ENCODE results near the gene TMBIM4.
"Not testable (repeated sequence)": the region's sequence is repeated elsewhere in the genome, so short reads cannot be mapped to it uniquely, and the experiment has no call there.

Gene TMBIM4

DNA sequence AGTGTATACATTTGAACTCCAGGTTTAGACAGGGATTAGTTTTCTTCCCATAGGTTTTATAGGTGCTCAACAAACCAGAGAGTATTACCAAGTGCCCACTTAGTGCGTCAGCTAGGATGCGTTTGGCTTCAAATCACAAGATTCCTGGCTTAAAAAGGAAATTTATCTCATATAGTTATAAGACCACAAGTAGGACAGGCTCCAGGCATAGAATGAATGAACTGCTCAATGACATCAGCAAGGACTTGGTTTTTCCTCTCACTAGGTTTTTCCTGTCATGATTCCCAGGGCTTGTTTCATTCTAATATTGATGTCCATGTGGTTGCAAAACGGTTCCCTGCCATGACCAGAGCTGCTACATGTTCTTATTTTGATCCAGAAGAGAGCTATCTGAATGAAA is 13.2 kb upstream of the TMBIM4 start:
- DNase-seq: no peak

DNA sequence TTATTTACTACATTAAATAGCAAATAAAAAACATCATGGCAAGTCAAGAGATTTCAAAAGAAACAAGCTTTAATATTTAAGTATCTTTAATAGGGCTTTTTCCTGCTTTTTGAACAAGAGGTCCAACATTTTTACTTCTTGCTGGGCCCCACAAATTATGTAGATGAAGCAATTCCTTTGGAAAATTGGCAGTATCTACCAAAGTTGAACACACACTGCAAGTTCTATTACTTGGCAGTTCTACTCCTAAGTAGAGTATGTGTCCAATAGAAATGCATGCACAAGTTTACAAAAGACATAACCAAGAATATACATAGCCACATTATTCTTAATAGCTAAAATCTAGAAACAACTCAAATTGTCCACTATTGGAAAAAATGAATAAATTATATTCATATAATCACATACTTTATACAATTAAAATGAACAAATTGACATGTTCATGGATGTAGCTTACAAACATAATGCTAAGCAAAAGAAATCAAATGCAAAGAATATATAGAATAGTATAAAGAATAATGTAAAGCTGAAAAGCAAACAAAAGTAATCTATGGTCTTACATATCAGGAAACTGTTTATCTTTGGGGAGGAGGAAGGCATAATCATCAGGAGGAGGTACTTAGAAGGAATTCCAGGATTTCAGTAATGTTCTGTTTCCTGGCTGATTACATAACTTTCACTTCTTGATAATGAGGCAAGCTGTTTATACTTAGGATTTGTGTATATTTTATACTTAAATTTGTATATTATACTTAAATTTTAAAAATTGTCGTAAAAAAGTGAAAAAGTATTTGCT is 6.5 kb upstream of the TMBIM4 start:
- no peak for DNase-seq

GRCh38 chr12:66174391-66175325 is 4.9 kb upstream of the TMBIM4 start:
- DNase-seq: not testable (repeated sequence)

DNA sequence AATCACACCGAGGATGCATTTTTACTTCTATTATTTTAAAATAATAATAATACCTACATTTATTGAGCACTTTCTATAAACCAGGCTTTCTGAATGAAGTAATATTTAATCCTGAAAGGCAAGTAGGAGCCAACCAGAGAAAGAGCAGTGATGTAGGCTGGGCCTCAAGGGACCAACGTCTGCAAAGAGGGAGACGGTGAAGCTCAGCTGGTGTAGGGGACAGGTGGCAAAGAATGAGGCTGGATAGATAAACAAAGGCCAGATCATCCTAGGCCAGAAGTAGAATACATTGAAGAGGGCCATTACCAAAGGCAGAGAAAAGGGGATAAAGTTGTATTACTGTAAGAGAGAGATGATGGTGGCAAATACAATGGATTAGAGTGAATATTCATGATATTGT is 810 bp upstream of the TMBIM4 start:
- DNase-seq: no peak

GRCh38 chr12:66168410-66168809 is 1.4 kb downstream of the TMBIM4 start:
- peak; percentile 16 for DNase-seq

DNA sequence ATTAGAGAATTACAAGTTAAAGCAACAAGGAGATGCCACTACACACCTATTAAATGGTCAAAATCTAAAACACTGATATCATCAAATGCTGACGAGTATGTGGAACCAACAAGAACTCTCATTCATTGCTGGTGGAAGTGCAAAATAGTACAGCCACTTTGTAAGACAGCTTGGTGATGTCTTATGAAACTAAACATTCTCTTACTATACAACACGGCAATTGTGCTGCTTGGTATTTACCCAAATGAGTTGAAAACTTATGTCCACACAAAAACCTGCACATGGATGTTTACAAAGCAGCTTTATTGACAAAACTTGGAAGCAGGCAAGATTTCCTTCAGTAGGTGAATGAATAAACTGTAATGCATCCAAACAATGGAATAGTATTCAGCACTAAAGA is 3.2 kb downstream of the TMBIM4 start:
- DNase-seq: no peak

DNA sequence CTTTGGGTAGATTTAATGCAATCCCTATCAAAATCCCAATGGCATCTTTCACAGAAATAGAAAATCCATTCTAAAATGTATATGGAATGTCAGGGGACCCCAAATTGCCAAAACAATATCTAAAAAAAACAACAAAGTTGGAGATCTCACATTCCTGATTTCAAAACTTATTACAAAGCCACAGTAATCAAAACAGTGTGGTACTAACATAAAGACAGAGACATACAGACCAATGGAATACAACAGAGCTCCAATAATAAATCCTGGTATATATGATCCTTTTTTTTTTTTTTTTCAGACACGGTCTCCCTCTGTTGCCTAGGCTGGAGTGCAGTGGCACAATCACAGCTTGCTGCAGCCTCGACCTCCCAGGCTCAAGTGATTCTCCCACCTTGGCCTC is 4.7 kb downstream of the TMBIM4 start:
- DNase-seq: no peak

DNA sequence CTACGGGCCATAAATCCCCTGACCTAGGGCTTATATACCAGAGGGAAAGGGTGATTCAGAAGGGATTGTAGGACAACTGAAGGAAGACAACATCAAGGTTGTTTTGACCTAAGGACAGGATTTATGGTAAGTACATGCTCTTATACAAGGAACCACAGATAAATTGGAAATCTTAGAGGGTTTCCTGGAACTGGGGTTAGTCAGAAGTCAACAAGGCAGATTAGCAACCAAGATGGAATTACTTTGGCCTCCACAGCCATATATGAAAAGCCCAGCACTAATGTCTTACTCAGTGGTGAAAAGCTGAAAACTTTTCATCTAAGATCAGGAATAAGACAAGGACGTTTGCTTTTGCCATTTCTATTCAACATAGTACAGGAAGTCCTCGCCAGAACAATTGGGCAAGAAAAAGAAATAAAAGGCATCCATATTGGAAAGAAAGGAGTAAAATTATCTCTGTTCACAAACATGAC is 5.4 kb downstream of the TMBIM4 start:
- DNase-seq: peak; percentile 60

DNA sequence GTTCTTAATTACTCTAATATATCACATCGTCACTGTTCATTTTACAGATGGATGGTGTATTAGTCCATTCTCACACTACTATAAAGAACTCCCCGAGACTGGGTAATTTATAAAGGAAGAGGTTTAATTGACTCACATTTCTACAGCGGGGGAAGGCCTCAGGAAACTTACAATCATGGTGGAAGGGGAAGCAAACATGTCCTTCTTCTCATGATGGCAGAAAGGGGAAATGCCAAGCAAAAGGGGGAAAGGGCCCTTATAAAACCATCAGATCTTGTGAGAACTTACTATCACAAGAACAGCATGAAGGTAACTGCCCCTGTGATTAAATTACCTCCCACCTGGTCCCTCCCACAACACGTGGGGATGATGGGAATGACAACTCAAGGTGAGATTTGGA is 6.5 kb downstream of the TMBIM4 start:
- no peak for DNase-seq

GRCh38 chr12:66162701-66163100 is 7.1 kb downstream of the TMBIM4 start:
- DNase-seq: no peak

- DNase-seq: no peak
Observed at GRCh38 chr12:66160704-66161103, 9.1 kb downstream of the TMBIM4 start.

DNA sequence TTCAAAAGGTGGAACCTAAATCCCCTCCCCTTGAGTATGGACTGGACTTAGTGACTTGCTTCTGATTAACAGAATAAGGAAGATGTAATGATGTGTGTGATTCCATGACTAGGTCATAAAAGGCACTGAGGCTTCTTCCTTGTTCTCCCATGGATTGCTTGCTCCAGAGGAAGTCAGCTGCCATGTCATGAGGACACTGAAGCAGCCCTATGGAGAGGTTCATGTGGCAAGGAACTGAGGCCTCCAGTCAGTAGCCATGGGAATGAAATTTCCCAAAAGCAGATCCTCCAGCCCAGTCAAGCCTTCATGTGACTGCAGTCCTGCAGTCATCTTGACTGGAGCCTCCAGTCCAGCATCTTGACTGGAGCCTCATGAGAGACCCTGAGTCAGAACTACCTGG is 10.7 kb downstream of the TMBIM4 start:
- DNase-seq: no peak

- DNase-seq: peak; percentile 59
Observed at GRCh38 chr12:66156654-66157053, 13.1 kb downstream of the TMBIM4 start.

- no peak for DNase-seq
Observed at GRCh38 chr12:66154776-66155175, 15.0 kb downstream of the TMBIM4 start.

GRCh38 chr12:66152732-66153131 is 17.1 kb downstream of the TMBIM4 start:
- DNase-seq: no peak

DNA sequence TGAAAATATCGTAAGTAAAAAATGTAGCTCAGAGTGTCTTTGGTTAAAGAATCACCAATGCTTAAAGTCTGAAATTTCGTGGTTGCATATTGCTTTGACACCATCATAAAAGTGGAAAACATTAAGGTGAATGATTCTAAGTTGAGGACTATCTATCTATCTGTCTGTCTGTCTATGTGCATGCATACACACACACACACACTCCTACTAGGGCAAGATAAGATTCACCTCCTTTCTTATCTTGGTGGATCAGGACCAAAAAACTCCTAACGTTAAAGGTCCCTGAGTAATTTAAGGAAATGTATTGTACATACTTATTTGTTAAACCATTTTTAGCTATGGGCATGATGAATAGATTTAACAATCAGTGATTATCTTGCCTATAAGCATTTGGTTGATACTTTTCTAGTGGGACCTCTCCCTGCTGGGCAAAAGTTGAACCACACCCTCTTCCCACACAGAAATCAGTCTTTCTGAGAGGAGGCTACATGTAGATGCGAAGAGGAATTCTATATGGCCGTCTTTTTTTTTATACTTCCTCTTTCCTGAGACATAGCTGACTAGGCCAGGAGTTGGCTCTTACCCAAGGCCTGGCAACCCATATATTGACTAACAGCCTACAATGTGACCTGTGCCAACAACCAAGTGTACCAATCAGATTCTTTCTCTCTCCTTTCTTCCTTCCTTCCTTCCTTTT is 19.9 kb downstream of the TMBIM4 start:
- peak; percentile 74 for DNase-seq

- peak; percentile 68 for DNase-seq
Observed at GRCh38 chr12:66144791-66145754, 24.7 kb downstream of the TMBIM4 start.

DNA sequence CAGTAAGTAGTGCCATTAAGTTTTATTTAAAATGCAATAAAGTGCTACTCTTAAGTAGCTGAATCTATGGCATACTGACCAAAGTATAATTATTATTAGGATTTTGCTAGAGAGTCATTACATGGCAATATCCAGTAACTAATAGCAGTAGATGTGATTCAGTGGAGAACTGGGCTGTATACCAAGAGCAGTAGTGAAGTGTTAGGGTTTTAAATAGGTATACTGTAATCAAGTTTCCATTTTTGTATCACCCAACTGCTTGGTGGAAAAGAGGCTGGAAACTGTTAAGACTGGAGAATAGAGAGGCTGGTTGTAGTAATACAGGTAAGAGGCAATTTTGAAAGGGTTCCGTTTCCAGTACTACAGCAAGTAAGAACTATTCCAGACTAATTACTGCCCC is 25.9 kb downstream of the TMBIM4 start:
- no peak for DNase-seq

GRCh38 chr12:66142826-66143225 is 27.0 kb downstream of the TMBIM4 start:
- DNase-seq: no peak

DNA sequence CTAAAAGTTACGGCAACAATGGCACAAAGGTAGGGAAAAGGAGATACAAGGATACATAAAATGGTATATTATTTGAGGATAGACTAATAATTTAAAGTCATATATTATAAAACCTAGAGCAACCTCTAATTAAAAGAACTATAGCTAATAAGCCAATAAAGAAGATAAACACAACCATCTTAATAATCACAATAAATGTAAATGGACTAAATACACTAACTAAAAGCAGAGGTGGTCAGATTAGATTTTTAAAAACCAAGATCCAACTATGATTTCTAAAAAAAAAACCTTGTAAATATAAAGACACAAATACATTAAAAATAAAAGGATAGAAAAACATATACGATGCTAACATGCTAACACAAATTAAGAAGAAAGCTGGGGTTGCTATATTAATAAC is 28.5 kb downstream of the TMBIM4 start:
- DNase-seq: no peak

DNA sequence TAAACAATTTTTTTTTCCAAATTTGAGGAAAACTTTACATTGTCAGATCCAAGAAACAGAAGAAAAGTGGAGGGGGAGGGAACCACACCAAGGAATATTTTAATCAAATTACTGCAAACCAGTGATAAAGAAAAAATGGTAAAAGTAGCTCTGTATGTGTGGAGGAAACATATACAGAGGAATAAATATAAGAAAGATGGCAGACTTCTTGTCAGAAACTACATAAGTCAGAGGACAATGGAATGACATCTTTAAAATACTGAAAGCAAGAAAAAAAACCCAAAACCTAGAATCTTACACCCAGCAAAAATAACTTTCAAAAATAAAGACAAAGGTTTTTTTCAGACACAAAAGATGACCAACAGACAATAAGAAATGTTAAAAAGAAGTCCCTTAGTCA is 29.1 kb downstream of the TMBIM4 start:
- DNase-seq: peak; percentile 20

- no peak for DNase-seq
Observed at GRCh38 chr12:66139328-66139727, 30.5 kb downstream of the TMBIM4 start.
